ENCODE results near the gene CUL5. TPM values are rescaled to one million over a fixed set of nuclear protein-coding genes. Genes with fewer than 3 reads are reported as not detected.

CUL5 gene
- total RNA-seq, 1 experiment from 2014 or later, result 37.7 TPM

DNA sequence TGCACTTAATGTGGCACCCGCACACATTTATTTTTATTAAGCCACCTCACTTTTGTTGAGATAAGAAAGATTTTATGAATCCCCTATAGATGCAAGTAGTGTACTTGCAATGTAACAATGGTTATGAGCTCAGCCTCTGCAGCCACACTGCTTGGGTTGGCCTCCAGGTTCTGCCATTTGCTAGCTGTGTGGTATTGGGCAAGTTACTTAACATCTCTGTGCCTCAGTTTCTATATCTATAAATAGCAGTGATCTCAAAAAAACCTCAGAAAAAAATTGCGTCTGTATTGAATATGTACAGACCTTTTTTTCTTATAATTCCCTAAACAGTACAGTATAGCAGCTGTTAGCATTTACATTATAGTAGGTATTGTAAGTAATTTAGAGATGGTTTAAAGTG, 10.0 kb downstream of the CUL5 start:
- Histone ChIP-seq H4K5ac (ENCODE audit: insufficient read length, low read depth, low read length) (no peak overlapping the region), H2BK5ac (ENCODE audit: insufficient read length, low read length) (no peak overlapping the region), H3K4me1 (ENCODE audit: insufficient read depth, low read length) (peaks cover 2% of the 10 kb centered on the region; the same call in 1 of the 2 replicates), H4K91ac (ENCODE audit: insufficient read length, low read depth, low read length) (no peak overlapping the region), H3K18ac (ENCODE audit: insufficient read length, low read depth, low read length) (no peak overlapping the region), H3K79me1 (ENCODE audit: insufficient read depth, low read depth, low read length, poor library complexity, severe bottlenecking) (peaks cover 5% of the 10 kb centered on the region), H3K27me3 (ENCODE audit: insufficient read depth, low read length) (no peaks in the 10 kb centered on the region), H4K8ac (replicated peaks; ENCODE audit: insufficient read length, low read depth, low read length) (no peak overlapping the region), H2AK5ac (ENCODE audit: insufficient read length, low read length) (no peak overlapping the region), H3K23me2 (ENCODE audit: insufficient read length, low read depth, low read length, poor library complexity, severe bottlenecking) (no peaks in the 10 kb centered on the region), H3T11ph (ENCODE audit: low read length) (no peak overlapping the region), H3K9me3 (ENCODE audit: control insufficient read depth, low read depth, low read length) (no peaks in the 10 kb centered on the region), H3K23ac (ENCODE audit: insufficient read length, low read depth, low read length) (no peak overlapping the region), H2BK12ac (ENCODE audit: insufficient read length, low read depth, low read length) (no peak overlapping the region), H2AFZ (ENCODE audit: low read length) (no peak overlapping the region), H3K79me2 (ENCODE audit: insufficient read depth, low read length) (peaks cover 19% of the 10 kb centered on the region; the same call in 1 of the 2 replicates), H2BK15ac (ENCODE audit: low read depth, low read length) (no peak overlapping the region), H3K4ac (ENCODE audit: low read depth, low read length) (no peak overlapping the region), H3K9ac (ENCODE audit: extremely low read depth, insufficient read length, low read length) (no peak overlapping the region), H3K56ac (ENCODE audit: insufficient read length, low read depth, low read length) (no peak overlapping the region), H4K20me1 (ENCODE audit: control insufficient read depth, insufficient read depth, insufficient read length) (no peaks in the 10 kb centered on the region), H3K4me2 (ENCODE audit: insufficient read depth, insufficient read length, low read length) (no peak overlapping the region), H2BK20ac (ENCODE audit: low read depth, low read length, poor library complexity, severe bottlenecking) (no peak overlapping the region), H3K27ac (ENCODE audit: insufficient read length, low read depth, low read length) (no peak overlapping the region), H2BK120ac (ENCODE audit: low read depth, low read length, poor library complexity, severe bottlenecking) (no peak overlapping the region), H3K14ac (ENCODE audit: insufficient read depth, low read length) (no peak overlapping the region)
- Mint-ChIP-seq H3K27me3 (ENCODE audit: low read depth) (no peaks in the 10 kb centered on the region), H3K9me3 (no peaks in the 10 kb centered on the region; a peak in 1 of 5 replicates), H3K27ac (no peak overlapping the region), H3K4me3 (no peak overlapping the region), H3K4me1 (peaks cover 9 to 19% of the 10 kb centered on the region in 2 experiments), H3K36me3 (ENCODE audit: insufficient read depth in 1 of 3, low read depth in 3 of 3) (peaks cover 0 to 4% (median 0%) of the 10 kb centered on the region in 3 experiments; a peak in 3 of 7 replicates)
- no CpG with 5 or more reads among the region's 2 CpGs for WGBS (ENCODE audit: extremely low coverage, insufficient read length, low lambda C conversion rate)
- no peak for DNase-seq
- TF ChIP-seq CTCF (conservative IDR thresholded peaks at IDR 0.05), result no peak
